HG02938 (cell line): ENCODE measurements around the gene CTNNA2.
"Not testable (repeated sequence)": the region's sequence is repeated elsewhere in the genome, so short reads cannot be mapped to it uniquely, and the experiment has no call there.

Experiments
- ATAC-seq: cut with Tn5 transposase; IDR thresholded peaks from one replicate; pipeline ENCODE4 v1.9.1; 2021; ENCODE audit warnings: mild to moderate bottlenecking, moderate library complexity; ENCODE audit not compliant: unreplicated experiment

CTNNA2 gene

GRCh38 chr2:80068038-80068731, 555.3 kb downstream of the CTNNA2 start:
- no peak for ATAC-seq

GRCh38 chr2:80070587-80070986, 557.7 kb downstream of the CTNNA2 start:
- ATAC-seq, result no peak

GRCh38 chr2:80071941-80072340, 559.1 kb downstream of the CTNNA2 start:
- ATAC-seq, result no peak

GRCh38 chr2:80073134-80073561, 560.3 kb downstream of the CTNNA2 start:
- no peak for ATAC-seq

- no peak for ATAC-seq
These were observed 561.6 kb downstream of the CTNNA2 start for GRCh38 chr2:80074321-80075070.

- no peak for ATAC-seq
These were observed 562.9 kb downstream of the CTNNA2 start for GRCh38 chr2:80075719-80076118.

GRCh38 chr2:80078290-80079036, 565.6 kb downstream of the CTNNA2 start:
- ATAC-seq, result no peak

- ATAC-seq, result no peak
These were observed 568.1 kb downstream of the CTNNA2 start for GRCh38 chr2:80080957-80081356.

- ATAC-seq, result no peak
These were observed 574.0 kb downstream of the CTNNA2 start for GRCh38 chr2:80086831-80087230.

GRCh38 chr2:80091237-80091636, 578.4 kb downstream of the CTNNA2 start:
- ATAC-seq, result no peak

GRCh38 chr2:80092474-80092873, 579.6 kb downstream of the CTNNA2 start:
- no peak for ATAC-seq

- ATAC-seq, result not testable (repeated sequence)
These were observed 585.7 kb downstream of the CTNNA2 start for GRCh38 chr2:80098503-80098902.

GRCh38 chr2:80102026-80102425, 589.2 kb downstream of the CTNNA2 start:
- no peak for ATAC-seq

GRCh38 chr2:80105015-80105640, 592.3 kb downstream of the CTNNA2 start:
- no peak for ATAC-seq

GRCh38 chr2:80111185-80111584, 598.3 kb downstream of the CTNNA2 start:
- ATAC-seq, result no peak

- ATAC-seq, result no peak
These were observed 599.9 kb downstream of the CTNNA2 start for GRCh38 chr2:80112790-80113189.

GRCh38 chr2:80113399-80113798, 600.5 kb downstream of the CTNNA2 start:
- no peak for ATAC-seq

GRCh38 chr2:80114812-80115211, 602.0 kb downstream of the CTNNA2 start:
- ATAC-seq, result no peak

- ATAC-seq, result no peak
These were observed 604.5 kb downstream of the CTNNA2 start for GRCh38 chr2:80117401-80117800.

GRCh38 chr2:80120866-80121265, 608.0 kb downstream of the CTNNA2 start:
- ATAC-seq, result no peak

- ATAC-seq, result no peak
These were observed 609.8 kb downstream of the CTNNA2 start for GRCh38 chr2:80122675-80123074.
